D721Med (cell line): ENCODE results near the gene ACYP2.

ENCODE experiments used
- DNase-seq: peaks from one replicate; pipeline ENCODE4 v3.0.0; 2011; ENCODE audit warnings: low spot score; ENCODE audit not compliant: insufficient read length
- FAIRE-seq: peaks from 2 replicates; lab custom pipeline; 2011; peaks lifted over from hg19 to GRCh38; lab: Jason Lieb, UNC
- TF ChIP-seq, protein P1 (sequence below): IDR thresholded peaks from 2 replicates; pipeline ENCODE4 v1.5.1; 2012; ENCODE audit warnings: mild to moderate bottlenecking, control low read depth; ENCODE audit not compliant: insufficient read depth; ENCODE audit errors: missing control alignments

The ACYP2 gene

DNA sequence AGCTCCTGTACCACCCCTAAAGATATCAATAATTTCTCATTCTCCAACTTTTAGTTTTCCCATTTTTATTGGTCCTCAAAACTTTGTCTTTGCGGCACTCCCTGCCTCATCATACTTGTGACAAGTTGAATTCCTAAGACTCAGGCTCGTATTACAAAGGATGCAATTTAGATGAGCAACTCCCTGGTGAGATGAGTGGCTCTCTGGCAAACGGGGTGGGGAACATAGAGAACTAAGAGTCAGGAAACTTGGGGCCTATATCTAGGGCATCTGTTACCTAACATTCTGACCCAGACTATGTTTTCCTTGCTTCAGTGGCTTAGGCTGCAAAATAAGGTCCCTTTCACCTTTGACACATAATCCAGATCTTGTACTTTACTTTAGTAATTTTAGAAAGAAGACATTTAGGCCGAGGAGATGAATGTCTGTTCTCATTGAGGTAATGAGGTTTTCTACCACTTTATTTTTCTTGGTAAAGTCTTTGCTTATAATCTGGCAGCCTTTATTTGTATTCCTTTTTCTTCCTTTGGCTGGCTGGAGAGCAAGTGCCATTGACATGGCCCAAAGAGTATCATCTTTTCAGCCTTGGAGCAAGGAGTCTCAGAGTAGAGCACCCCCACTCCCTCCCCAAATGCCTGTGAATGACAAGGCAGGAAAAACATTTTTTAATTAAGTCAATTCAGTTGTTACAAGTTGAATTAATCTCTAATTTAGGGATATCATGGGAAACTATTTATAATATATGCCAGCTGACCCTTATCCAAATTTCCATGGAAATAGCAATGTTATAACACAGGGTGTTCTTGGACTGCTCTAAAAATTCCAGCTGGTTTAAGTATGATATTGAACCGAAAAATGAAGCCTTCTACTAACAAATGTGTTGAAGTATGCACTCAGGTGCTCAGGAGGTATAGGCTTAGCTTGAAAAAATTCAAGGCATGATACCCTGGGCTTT is 125.4 kb downstream of the ACYP2 start:
- FAIRE-seq = no peak
- TF ChIP-seq, protein P1, sequence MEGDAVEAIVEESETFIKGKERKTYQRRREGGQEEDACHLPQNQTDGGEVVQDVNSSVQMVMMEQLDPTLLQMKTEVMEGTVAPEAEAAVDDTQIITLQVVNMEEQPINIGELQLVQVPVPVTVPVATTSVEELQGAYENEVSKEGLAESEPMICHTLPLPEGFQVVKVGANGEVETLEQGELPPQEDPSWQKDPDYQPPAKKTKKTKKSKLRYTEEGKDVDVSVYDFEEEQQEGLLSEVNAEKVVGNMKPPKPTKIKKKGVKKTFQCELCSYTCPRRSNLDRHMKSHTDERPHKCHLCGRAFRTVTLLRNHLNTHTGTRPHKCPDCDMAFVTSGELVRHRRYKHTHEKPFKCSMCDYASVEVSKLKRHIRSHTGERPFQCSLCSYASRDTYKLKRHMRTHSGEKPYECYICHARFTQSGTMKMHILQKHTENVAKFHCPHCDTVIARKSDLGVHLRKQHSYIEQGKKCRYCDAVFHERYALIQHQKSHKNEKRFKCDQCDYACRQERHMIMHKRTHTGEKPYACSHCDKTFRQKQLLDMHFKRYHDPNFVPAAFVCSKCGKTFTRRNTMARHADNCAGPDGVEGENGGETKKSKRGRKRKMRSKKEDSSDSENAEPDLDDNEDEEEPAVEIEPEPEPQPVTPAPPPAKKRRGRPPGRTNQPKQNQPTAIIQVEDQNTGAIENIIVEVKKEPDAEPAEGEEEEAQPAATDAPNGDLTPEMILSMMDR = no peak
- no peak for DNase-seq

DNA sequence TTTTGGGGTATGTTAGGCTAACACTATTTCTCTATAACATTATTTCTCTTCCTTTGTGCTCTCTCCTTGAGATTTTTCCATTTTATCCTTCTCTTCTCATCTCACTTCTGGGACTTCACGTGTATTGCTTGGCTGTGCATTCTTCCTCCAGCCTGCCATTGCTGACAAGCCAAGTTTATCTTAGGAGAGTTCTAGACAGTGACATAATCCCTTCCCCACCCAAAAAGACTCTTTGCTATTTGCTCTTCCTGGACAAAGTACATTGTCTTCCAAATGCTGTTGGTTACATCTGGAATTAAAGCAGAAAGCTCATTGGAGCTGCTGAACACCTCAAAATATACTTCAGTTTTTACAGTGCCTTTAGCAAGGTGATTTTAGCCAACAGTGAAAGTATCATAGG is 131.7 kb downstream of the ACYP2 start:
- DNase-seq (no peak), FAIRE-seq (no peak)
- TF ChIP-seq, protein P1 = no peak

DNA sequence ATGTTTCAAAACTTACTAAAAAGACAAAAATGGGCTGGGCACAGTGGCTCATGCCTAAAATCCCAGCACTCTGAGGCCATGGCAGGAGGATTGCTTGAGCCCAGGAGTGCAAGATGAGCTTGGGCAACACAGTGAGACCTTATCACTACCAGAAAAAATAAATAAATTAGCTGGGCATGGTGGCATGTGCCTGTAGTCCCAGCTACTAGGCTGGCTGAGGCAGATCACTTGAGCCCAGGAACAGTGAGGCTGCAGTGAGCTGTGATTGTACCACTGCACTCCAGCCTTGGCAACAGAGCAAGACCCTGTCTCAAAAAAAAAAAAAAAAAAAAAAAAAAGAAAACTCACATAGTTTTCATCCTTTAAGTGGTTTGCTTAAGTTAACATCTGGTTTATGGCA is 134.2 kb downstream of the ACYP2 start:
- DNase-seq = no peak
- no peak for FAIRE-seq
- TF ChIP-seq, protein P1 = no peak

DNA sequence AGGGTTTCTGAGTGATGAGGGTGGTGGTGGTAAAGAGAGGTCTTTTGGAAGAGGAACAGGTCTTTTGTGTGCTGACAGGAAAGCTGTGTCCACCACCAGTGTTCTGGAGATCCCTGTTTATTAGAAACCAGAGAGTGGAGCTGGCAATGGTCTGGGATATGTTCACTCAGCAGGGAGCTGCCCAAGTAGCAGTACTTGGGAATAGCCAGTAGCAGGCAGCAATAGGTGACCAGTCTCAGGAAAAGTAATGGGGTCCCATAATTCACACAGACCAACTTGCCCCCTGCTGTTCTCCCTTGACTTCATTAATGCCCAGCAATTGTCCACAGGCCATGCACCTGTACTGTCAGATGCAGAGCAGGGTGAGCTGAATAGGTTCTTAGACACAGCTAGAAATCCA is 138.8 kb downstream of the ACYP2 start:
- TF ChIP-seq, protein P1 = no peak
- FAIRE-seq = no peak

DNA sequence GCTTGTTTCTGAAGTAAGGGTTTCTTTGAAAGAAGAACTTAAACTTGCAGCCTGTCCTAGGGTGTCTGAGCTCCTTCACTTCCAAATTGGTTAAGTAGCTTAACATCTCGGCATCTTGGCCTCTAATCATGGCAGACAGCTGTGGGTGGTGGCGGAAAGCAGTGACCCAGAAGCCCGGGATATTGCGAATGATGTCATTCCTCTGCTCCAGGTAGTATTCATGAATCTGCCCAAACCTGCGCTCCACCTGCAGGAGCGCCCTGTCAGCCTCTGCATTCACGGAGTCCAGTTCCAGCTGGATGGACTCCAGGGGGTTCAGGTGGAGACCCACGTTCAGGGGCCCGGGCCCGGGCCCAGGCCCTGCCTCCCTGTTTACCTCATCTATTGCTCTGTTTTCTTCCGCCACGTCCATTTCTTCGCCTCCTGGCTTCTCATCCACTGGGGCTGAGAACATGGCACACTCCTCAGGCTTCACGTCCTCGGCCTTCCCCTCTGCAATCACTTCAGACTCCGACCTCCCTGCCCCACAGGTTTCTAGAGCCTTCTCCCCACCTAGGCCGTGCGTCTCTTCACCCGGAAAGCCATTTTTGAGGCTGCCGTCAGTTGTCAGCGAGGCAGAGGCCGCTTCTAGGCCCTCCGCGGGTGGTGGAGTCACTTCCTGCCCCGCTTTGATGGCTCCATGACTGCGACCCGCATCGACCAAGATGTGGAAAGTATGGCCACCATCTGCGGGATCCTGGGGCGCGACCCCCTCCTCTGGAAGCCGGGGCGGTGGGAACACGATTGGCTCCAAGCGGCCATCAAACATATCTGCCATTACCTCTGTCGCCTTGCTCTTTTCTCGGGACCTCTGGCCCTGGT is 140.0 kb downstream of the ACYP2 start:
- TF ChIP-seq, protein P1 = no peak
- FAIRE-seq = no peak

More for the DNA sequence above, 138.8 kb downstream of the ACYP2 start:
- DNase-seq = no peak

DNA sequence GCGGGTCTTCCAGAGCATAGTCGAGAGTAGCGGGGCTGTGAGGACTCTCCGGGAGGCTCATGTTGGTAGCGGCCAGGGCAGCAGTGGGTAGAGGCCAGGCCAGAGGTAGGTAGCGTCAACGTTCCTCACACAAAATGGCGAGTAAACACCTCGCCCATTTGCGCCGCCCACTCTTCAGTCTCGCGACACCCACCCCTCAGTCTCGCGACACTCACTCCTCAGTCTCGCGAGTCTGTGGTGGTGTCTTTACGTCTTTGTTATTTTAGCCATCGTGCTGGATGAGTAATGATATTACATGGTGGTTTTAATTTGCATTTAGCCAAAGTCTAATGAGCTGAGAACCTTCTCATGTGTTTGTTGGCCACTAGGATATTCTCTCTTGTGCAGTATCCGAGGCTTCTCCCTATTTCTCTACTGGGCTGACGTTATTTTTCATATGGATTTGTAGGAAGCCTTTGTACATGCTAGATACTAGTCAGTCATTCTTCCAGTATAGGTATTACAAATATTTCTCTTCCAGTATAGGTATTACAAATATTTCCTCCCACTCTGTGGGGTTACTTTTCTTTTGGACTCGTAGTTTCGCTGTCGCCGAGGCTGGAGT is 140.8 kb downstream of the ACYP2 start, which contains the start of gene TSPYL6:
TSS of gene TSPYL6 (minus strand) at position 139 of the 604 bp plus-strand sequence. CDS start at position 61, 78 bp downstream.
- TF ChIP-seq, protein P1 = no peak
- DNase-seq = no peak
- no peak for FAIRE-seq

More for the DNA sequence above, 140.0 kb downstream of the ACYP2 start:
- no peak for DNase-seq
